Lower leg skin (tissue), 3 donors: ENCODE measurements around the gene HOGA1.

Source experiments
- CTCF ChIP-seq, 3 donors: fragments of 450-650 bp; IDR thresholded peaks; one replicate each; pipeline ENCODE4 v1.5.1; 2016; ENCODE audit warnings: antibody characterized with exemption in 3 of 3, mild to moderate bottlenecking in 3 of 3, moderate library complexity in 2 of 3
- POLR2A ChIP-seq, 2 donors: fragments of 450-650 bp; IDR thresholded peaks; one replicate each; pipeline ENCODE4 v1.6.1; 2016 to 2017; ENCODE audit warnings: antibody characterized with exemption in 2 of 2, mild to moderate bottlenecking in 1 of 2, moderate library complexity in 1 of 2

- no peak for TF ChIP-seq CTCF (IDR thresholded peaks at IDR 0.05)
- no peak for TF ChIP-seq POLR2A (IDR thresholded peaks at IDR 0.05)
Observed at GRCh38 chr10:97570789-97571471, 13.3 kb upstream of the HOGA1 start.
